C1 segment of cervical spinal cord (tissue), 14 donors: ENCODE data around the gene CSK.
"Not testable (repeated sequence)": the region's sequence is repeated elsewhere in the genome, so short reads cannot be mapped to it uniquely, and the experiment has no call there.

Experiments used
- DNase-seq, 14 donors: peaks; one replicate each; lab custom pipeline; 2025; lab: John Stamatoyannopoulos, UW

CSK gene

GRCh38 chr15:74781431-74782258 is at the start of gene CSK:
CSK (plus strand) TSS chr15:74782080; CDS start chr15:74798298, 16,218 bp downstream.
- DNase-seq: peak in 11 of 14 donors; percentile 42 to 88 (median 57)

GRCh38 chr15:74732846-74733245 is 49.0 kb upstream of the CSK start:
- DNase-seq: no peak

DNA sequence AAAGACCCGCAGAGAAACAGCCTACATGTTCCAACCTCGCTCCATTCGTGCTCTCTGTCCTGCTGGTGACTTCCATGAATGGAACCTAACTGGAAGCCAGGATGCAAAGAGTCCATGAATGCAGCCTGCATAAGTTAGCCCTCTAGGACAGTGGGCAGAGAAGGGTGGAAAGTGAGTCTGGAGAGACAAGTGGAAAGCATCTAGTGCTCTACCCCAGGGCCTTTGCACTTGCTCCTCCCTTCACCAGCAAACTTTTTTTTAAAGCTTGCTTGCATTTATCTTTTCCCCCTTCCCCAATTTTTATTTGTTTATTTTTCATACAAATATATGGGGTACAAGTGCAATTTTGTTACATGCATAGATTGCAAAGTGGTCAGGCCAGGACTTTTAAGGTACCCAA is 48.6 kb upstream of the CSK start:
- DNase-seq: no peak

DNA sequence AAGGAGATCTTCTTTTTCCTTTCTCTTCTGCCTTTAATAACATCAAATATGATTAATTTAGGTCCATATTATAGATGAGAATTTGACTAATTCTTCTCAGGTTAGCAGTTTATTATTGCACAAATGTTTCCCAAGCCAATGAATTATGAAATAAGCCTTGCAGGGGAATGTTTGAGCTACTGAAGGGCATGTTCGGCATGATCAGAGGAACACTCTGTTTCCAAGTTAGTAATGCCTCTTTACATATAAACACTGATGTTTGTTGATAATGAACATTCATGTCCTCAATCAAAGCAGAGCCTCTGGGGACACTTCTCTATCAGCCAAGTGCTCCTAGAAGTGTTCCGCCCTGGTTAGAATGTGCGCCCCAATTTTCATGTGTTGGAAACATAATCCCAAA is 46.6 kb upstream of the CSK start:
- DNase-seq: no peak

- not testable (repeated sequence) for DNase-seq
These were observed 43.6 kb upstream of the CSK start for GRCh38 chr15:74738239-74738638.

DNA sequence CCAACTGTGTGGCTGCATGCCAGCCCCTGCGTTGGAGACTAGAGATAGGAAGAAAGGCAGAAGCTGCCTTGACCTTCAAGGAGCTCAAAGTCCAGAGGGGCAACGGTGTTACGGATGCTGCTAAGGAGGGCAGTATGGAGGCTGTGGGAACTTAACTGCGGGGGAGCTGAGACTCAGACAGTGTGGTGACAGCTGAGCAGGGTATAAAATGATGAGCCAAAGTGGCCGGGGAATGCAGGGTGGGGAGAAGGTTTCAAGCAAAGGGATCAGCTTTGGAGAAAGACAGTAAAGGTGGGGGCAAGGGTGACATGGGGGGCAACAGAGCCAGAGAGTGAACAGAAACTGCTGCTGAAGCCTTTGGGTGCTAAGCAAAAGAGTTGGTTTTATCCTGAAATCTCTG is 39.5 kb upstream of the CSK start:
- no peak for DNase-seq

DNA sequence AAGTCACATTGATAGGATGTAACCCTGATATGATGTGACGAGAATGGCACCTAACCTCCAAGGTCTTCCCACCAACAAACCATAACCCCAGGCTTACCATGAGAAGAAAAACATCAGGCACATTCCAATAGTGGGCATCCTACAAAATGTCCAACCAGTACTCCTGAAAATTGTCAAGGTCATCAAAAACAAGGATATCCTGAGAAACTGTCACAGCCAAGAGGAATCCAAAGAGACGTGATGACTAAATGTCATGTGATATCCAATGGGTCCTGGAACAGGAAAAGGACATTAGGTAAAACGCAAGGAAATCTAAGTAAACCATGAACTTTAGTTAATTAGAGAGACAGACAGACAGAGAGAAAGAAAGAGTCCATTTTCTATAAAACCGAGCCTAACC is 35.5 kb upstream of the CSK start:
- no peak for DNase-seq

GRCh38 chr15:74748322-74748946 is 33.4 kb upstream of the CSK start, which contains the start of gene CYP1A2:
CYP1A2 (plus strand) TSS chr15:74748845; CDS start chr15:74749739, 894 bp downstream.
- no peak for DNase-seq

DNA sequence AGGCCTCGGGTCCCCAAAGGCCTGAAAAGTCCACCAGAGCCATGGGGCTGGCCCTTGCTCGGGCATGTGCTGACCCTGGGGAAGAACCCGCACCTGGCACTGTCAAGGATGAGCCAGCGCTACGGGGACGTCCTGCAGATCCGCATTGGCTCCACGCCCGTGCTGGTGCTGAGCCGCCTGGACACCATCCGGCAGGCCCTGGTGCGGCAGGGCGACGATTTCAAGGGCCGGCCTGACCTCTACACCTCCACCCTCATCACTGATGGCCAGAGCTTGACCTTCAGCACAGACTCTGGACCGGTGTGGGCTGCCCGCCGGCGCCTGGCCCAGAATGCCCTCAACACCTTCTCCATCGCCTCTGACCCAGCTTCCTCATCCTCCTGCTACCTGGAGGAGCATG is 32.0 kb upstream of the CSK start:
- DNase-seq: no peak

- DNase-seq: no peak
These were observed 31.1 kb upstream of the CSK start for GRCh38 chr15:74750751-74751150.

DNA sequence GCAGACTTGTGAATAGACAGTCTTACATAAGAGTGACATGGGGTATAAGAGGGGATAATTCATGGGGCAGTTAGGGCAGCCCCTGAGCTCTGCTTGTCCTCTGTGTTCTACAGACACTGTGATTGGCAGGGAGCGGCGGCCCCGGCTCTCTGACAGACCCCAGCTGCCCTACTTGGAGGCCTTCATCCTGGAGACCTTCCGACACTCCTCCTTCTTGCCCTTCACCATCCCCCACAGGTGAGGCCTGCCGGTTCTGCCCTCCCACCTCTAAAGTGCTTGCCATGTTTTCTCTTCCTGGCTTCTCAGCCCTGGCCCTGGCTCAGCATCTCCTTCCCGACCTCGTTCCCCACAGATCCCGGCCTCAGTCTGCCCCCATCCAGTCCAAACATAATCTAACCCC is 29.9 kb upstream of the CSK start:
- no peak for DNase-seq

- DNase-seq: no peak
These were observed 29.3 kb upstream of the CSK start for GRCh38 chr15:74752531-74752930.

- no peak for DNase-seq
These were observed 27.2 kb upstream of the CSK start for GRCh38 chr15:74754593-74755215.

DNA sequence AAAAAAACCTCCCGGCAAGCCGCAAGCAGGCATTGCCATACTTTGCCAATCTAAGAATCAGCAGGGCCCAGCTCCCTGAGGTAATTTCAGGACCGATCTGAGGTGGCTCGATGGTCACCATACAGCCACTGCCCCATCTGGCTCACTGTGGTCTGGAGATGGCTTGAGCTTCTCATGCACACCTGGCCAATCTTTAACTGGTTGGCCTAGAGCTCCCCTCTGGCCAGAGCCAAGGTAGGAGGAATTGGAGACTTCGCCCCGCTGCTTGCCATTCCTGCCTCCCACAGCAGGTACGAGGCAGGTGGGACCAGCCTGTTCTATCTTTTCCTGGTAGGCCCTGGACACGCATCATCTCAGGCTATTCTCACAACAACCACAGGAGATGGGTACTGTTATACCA is 23.1 kb upstream of the CSK start:
- no peak for DNase-seq

GRCh38 chr15:74762791-74763150 is 19.1 kb upstream of the CSK start:
- DNase-seq: no peak

GRCh38 chr15:74763416-74763815 is 18.5 kb upstream of the CSK start:
- no peak for DNase-seq

- no peak for DNase-seq
These were observed 14.4 kb upstream of the CSK start for GRCh38 chr15:74767167-74768098.

GRCh38 chr15:74768099-74768770 is 13.6 kb upstream of the CSK start:
- no peak for DNase-seq

- peak in 9 of 14 donors; percentile 17 to 49 (median 30) for DNase-seq
These were observed 13.0 kb upstream of the CSK start for GRCh38 chr15:74768771-74769342.

DNA sequence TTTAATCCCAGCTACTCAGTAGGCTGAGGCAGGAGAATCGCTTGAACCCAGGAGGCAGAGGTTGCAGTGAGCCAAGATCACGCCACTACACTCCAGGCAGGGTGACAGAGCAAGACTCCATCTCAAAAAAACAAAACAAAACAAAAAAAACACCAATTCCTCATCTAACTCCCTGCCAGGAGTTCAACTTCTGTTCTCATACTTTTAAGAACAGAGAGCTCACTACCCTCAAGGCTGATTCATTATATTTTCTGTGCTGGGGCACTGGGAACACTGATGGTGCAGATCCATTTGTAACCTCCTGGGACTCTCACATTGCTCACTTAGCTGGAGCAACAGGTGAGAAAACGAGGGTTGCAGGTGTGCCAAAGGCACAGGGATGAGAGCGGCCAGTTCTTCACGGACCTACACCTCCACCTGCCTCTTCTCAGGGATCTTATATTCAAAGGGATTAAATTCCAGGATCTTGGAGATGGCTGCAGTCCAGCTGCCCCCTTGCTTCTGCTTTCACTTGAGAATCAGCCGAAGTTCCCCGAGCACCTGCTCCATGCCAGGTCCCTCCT is 12.3 kb upstream of the CSK start:
- no peak for DNase-seq
